OCI-LY1 (cell line): Measurements from ENCODE around the gene PLXNA2.

Source experiments
- CTCF ChIP-seq: fragments of 200-600 bp; sonication (generic), shearing (Covaris generic); IDR thresholded peaks from 2 replicates; pipeline ENCODE4 v1.5.1; 2017; ENCODE audit warnings: mild to moderate bottlenecking, antibody characterized with exemption, low read length, moderate library complexity, mixed read lengths
- EZH2 ChIP-seq: fragments of 200-600 bp; sonication (generic), shearing (Covaris generic); IDR thresholded peaks from 2 replicates; pipeline ENCODE4 v1.8.0; 2017; ENCODE audit warnings: borderline replicate concordance, mixed run types, mild to moderate bottlenecking, antibody characterized with exemption, low read length, moderate library complexity, mixed read lengths

GRCh38 chr1:208223136-208223535 is 21.0 kb downstream of the PLXNA2 start:
- TF ChIP-seq CTCF = no peak
- no peak for TF ChIP-seq EZH2
